ENCODE measurements around the gene SUN1. TPM values are rescaled to one million over a fixed set of nuclear protein-coding genes. Genes with fewer than 3 reads are reported as not detected.

The SUN1 gene
- polyA plus RNA-seq, 1 of the 3 experiments (the other 2 are of a cell fraction), result 369 TPM

DNA sequence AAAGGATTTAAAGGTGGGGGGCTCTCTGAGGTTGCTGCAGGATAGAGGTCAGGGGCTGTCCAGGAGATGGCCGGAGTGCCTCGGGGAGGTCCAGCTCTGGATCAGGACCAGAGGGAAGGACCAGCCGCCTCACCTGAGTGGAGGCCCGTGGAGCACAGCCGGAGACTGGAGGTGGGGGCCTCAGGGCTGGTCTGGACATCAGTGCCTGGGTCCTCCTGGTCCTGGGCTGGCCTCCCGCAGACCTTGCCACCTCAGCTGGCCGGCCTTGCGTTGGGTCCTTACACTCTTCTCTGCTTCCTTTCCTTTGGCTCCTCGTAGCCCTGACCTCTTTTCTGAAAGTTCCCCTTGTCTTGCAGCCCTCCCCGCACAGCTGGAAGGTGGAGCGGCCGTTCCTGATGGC lies 2.0 kb downstream of the SUN1 start (continued):
- TF ChIP-seq EZH2phosphoT487 (IDR thresholded peaks at IDR 0.05; ENCODE audit: borderline replicate concordance, low read depth), result no peak

DNA sequence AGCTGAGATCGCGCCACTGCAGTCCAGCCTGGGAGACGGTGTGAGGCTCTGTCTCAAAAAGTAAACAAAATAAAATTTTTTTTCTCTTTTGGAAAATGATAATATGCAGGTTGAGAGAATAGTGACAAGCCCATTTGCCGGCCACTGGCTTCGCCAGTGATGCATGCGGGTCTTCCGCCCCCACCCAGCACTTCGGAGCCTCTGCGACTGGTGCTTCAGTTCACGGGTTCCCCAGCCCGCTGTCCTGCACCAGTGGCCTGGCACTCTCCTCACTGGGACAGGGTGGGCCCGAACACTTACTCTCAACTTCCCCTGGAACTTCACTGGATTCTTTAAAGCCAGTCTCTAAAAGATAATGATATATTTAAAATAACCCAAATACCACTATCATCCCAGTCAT lies 2.7 kb downstream of the SUN1 start:
- Histone ChIP-seq H3K36me3 (replicated peaks in 1 of 2; ENCODE audit: control insufficient read depth in 1 of 2, insufficient read depth in 2 of 2, low read length in 1 of 2) (peaks cover 16 to 28% of the 10 kb centered on the region in 2 experiments), H3K79me2 (ENCODE audit: insufficient read depth) (peaks cover 93% of the 10 kb centered on the region)

DNA sequence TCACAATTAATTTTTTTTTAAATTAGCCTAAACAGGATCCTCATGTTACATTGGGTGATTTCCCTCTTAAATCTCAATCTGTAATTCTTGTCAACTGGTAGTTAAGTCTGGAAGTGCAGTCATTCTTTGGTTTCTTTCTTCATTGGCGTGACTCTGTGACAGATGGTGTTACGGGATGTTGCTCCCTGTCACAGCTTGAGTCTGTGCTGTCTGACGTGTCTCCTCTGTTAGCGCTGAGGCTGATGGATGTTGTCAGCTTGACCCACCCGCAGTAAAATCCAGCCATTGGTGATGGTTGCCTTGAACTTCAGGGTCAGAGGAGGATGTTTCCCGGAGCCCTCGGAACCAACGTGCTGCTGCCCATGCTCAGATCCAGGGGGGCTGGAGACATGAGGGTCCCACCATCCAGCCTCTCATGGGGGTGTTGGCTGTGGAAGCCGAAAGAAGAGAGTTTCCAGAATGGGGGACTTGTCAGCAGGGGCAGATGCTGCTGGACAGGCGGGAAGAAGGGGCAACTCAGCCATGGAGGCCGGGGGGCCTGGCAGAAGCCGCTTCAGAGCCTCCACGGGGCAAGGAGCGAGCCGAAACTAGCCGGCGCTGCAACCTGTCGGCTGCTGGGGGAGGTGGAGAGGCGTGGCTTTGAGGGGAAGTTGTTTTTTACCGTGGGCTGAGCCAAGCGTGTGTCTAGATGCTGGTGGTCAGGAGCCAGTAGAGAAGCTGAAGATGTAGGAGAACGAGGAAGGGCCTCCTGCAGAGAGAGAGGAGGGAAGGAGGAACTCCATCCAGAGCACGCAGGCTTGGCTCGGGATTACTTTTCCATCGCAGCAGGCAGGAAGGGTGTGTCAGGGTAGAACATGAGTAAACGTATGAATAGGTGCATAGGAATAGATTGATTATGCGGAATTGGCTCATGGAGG lies 3.5 kb downstream of the SUN1 start:
- Histone ChIP-seq H3K79me2 (ENCODE audit: insufficient read depth) (peaks cover 88% of the 10 kb centered on the region), H3F3A (replicated peaks; ENCODE audit: insufficient read depth) (peaks cover 30% of the 10 kb centered on the region), H3K9ac (no peak overlapping the region), H2AFZ (ENCODE audit: low read depth) (no peak overlapping the region), H3K27ac (ENCODE audit: low read depth in 2 of 2, low read length in 1 of 2) (no peak overlapping the region; a peak in 1 of 4 replicates), H3K4me1 (ENCODE audit: control insufficient read depth in 1 of 2, insufficient read depth in 2 of 2, low read depth in 1 of 2, low read length in 1 of 2) (peaks cover 12 to 23% of the 10 kb centered on the region in 2 experiments; a peak in 3 of 4 replicates), H3K36me3 (replicated peaks in 1 of 2; ENCODE audit: control insufficient read depth in 1 of 2, insufficient read depth in 2 of 2, low read length in 1 of 2) (peaks cover 20 to 33% of the 10 kb centered on the region in 2 experiments), H3K4me2 (no peak overlapping the region), H4K20me1 (ENCODE audit: insufficient read depth) (peaks cover 22% of the 10 kb centered on the region), H3K27me3 (ENCODE audit: insufficient read depth) (no peaks in the 10 kb centered on the region), H3K9me2 (no peaks in the 10 kb centered on the region), H3K4me3 (ENCODE audit: low read depth in 2 of 2, low read length in 1 of 2) (no peak overlapping the region), H3K9me3 (no peaks in the 10 kb centered on the region)
- ChIA-PET CTCF (interaction anchor here (0.6 to 11.8 kb wide), 16 partner anchors 8 to 131 kb away, joined by 3 to 112 read pairs (median 5); partner anchors contain the start of gene GET4), POLR2A (no interaction called here)
- TF ChIP-seq, protein P1, sequence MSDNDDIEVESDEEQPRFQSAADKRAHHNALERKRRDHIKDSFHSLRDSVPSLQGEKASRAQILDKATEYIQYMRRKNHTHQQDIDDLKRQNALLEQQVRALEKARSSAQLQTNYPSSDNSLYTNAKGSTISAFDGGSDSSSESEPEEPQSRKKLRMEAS (IDR thresholded peaks at IDR 0.05; ENCODE audit: low read depth), result no peak
- TF ChIP-seq SIN3A (IDR thresholded peaks at IDR 0.05; ENCODE audit: borderline replicate concordance, low read depth, low read length), result no peak
- no peak for TF ChIP-seq EP300 (IDR thresholded peaks at IDR 0.05; ENCODE audit: borderline replicate concordance in 1 of 2, low read depth in 1 of 2, low read length in 1 of 2)
- TF ChIP-seq NFIC (IDR thresholded peaks at IDR 0.05; ENCODE audit: borderline replicate concordance), result no peak
- no peak for TF ChIP-seq TCF12 (IDR thresholded peaks at IDR 0.05)
- TF ChIP-seq POLR2AphosphoS5 (IDR thresholded peaks at IDR 0.05; ENCODE audit: low read depth, low read length), result no peak
- TF ChIP-seq RXRA (IDR thresholded peaks at IDR 0.05; ENCODE audit: borderline replicate concordance, low read depth), result no peak
- TF ChIP-seq FOXJ3 (CRISPR knock-in tag; IDR thresholded peaks at IDR 0.05), result no peak
- TF ChIP-seq ELF1 (IDR thresholded peaks at IDR 0.05), result no peak
- TF ChIP-seq TEAD4 (IDR thresholded peaks at IDR 0.05; ENCODE audit: borderline replicate concordance, insufficient read depth), result no peak
- TF ChIP-seq EZH2phosphoT487 (IDR thresholded peaks at IDR 0.05; ENCODE audit: borderline replicate concordance, low read depth), result no peak
- DNase-seq, result no peak
- WGBS (ENCODE audit: low lambda C conversion rate), result 90% methylated on average over 27 of the region's 27 CpGs

More for the DNA sequence above, 2.7 kb downstream of the SUN1 start:
- Histone ChIP-seq H3K9me2 (no peaks in the 10 kb centered on the region), H2AFZ (ENCODE audit: low read depth) (no peak overlapping the region), H3K4me3 (ENCODE audit: low read depth in 2 of 2, low read length in 1 of 2) (no peak overlapping the region), H3K9me3 (no peaks in the 10 kb centered on the region), H3K27me3 (ENCODE audit: insufficient read depth) (no peaks in the 10 kb centered on the region), H3K27ac (ENCODE audit: low read depth in 2 of 2, low read length in 1 of 2) (no peak overlapping the region), H3F3A (replicated peaks; ENCODE audit: insufficient read depth) (peaks cover 37% of the 10 kb centered on the region), H4K20me1 (ENCODE audit: insufficient read depth) (peaks cover 22% of the 10 kb centered on the region), H3K4me2 (no peak overlapping the region), H3K9ac (no peak overlapping the region), H3K4me1 (ENCODE audit: control insufficient read depth in 1 of 2, insufficient read depth in 2 of 2, low read depth in 1 of 2, low read length in 1 of 2) (peaks cover 17 to 26% of the 10 kb centered on the region in 2 experiments; a peak in 3 of 4 replicates)
- ChIA-PET CTCF (interaction anchor here (1.9 to 3.9 kb wide), 2 partner anchors 14 to 39 kb away, joined by 6 to 17 read pairs; no protein-coding TSS in a partner anchor), POLR2A (no interaction called here)
- 93% methylated on average over 12 of the region's 12 CpGs for WGBS (ENCODE audit: low lambda C conversion rate)
- TF ChIP-seq MXI1 (IDR thresholded peaks at IDR 0.05; ENCODE audit: low read depth, low read length), result no peak
- TF ChIP-seq, protein P1 (IDR thresholded peaks at IDR 0.05; ENCODE audit: low read depth), result no peak
- DNase-seq, result no peak
